Right lobe of liver (tissue), 6 donors: ENCODE results near the gene TUG1. TPM values are rescaled to one million over a fixed set of nuclear protein-coding genes. Genes with fewer than 3 reads are reported as not detected.
A peak's percentile ranks its signal among the peaks of the same experiment; 100 is the strongest.

Source experiments
- ATAC-seq, 4 donors: fragments of 200-7000 bp; cut with Tn5 transposase; one replicate each; pipeline ENCODE4 v1.9.1; 2020; ENCODE audit warnings: mild to moderate bottlenecking in 4 of 4, moderate library complexity in 4 of 4
- DNase-seq, 3 donors: peaks; one replicate each; pipeline ENCODE4 v3.0.0-alpha.2; 2020
- H3K27ac ChIP-seq, 3 donors: fragments of 200-600 bp; one replicate each; pipeline ENCODE4 v1.8.0; 2022
- H3K27me3 ChIP-seq, 2 donors: fragments of 200-600 bp; one replicate each; pipeline ENCODE4 v1.8.0; 2022
- H3K36me3 ChIP-seq, 4 donors: fragments of 200-600 bp; sonication (generic) in 1 of 4; one replicate each; pipeline versions ENCODE4 v1.5.1 to v1.8.0; 2017 to 2022; ENCODE audit warnings: control low read depth in 1 of 4
- H3K4me1 ChIP-seq, 4 donors: fragments of 200-600 bp; sonication (generic) in 1 of 4; one replicate each; pipeline versions ENCODE4 v1.5.1 to v1.8.0; 2017 to 2022; ENCODE audit warnings: control low read depth in 1 of 4
- H3K4me3 ChIP-seq, 3 donors: fragments of 200-600 bp; one replicate each; pipeline ENCODE4 v1.8.0; 2022
- H3K9me3 ChIP-seq, 4 donors: fragments of 200-600 bp; sonication (generic) in 1 of 4; one replicate each; pipeline versions ENCODE4 v1.5.1 to v1.8.0; 2017 to 2022; ENCODE audit warnings: control low read depth in 1 of 4
- CTCF ChIP-seq, 4 donors: fragments of 200-600 bp in 3 of 4; fragments of 450-650 bp in 1 of 4; IDR thresholded peaks; one replicate each; pipeline versions ENCODE4 v1.5.1 to v1.8.0; 2016 to 2022; ENCODE audit warnings: antibody characterized with exemption in 4 of 4, mild to moderate bottlenecking in 2 of 4
- POLR2A ChIP-seq: fragments of 450-650 bp; IDR thresholded peaks from one replicate; pipeline ENCODE4 v1.6.1; 2017; ENCODE audit warnings: antibody characterized with exemption, mild to moderate bottlenecking
- WGBS: methylation state at CpG from one replicate; pipeline ENCODE4 v1.1.6; 2018; ENCODE audit warnings: low coverage, low lambda C conversion rate; ENCODE audit not compliant: insufficient coverage; ENCODE audit errors: missing lambda C conversion rate; 5-methylcytosine and 5-hydroxymethylcytosine counted together
- intact Hi-C, 2 donors: fragments of 100-400 bp; cut with DNase I; formaldehyde crosslinking; loops; one replicate each; pipeline versions ENCODE4 v1.11.2 to v1.14.1; 2022
- long read RNA-seq: library from polyadenylated mRNA; unstranded; transcript quantifications from one replicate; pipeline ENCODE4 v2.0.0, GENCODE V29; 2019
- total RNA-seq, 6 experiments: library from RNA; depleted of rRNA in 2 of 6; stranded (reverse); fragments of >200 nt in 2 of 6; fragmentation: NEBNext Ultra II Directional in 3 of 6; extraction: Animal tissue kit (Norgen Biotek cat#: 25700) in 3 of 6; gene quantifications; one replicate each; pipeline versions ENCODE4 v1.1.0 to v1.2.4, GENCODE V29; 2016 to 2023
- donor health status: DM: no; HTN: yes; CAD: no.
- donor health status: DM: no; HTN: no; CAD: no.
- donor health status: DM: no; HTN: no; CAD: no.
- donor health status: DM: no; HTN: yes; CAD: no.
- donor health status: DM: no; HTN: yes; CAD: no.

The TUG1 gene
- 10 to 100 TPM; 20.0 to 28.1 (median 22.7) TPM for total RNA-seq
- long read RNA-seq, full-length matches to known transcripts = 1 of 3 reads
- long read RNA-seq, partial matches to known transcripts = 0 of 3 reads
- long read RNA-seq, other reads (novel, unspliced or antisense) = 2 of 3 reads

- peak within 1 kb of the TSS; percentile 74 to 86 (median 80) for H3K4me3 ChIP-seq
- intact Hi-C loops = no loop called here
- ATAC-seq (peak; percentile 94 to 96 (median 94)), DNase-seq (peak; percentile 99)
- 0% methylated on average over 1 of the region's 67 CpGs for WGBS
- H3K36me3 ChIP-seq = peaks cover 0 to 15% (median 9%) of the 10 kb centered on the region in 4 donors
- peaks cover 0 to 28% (median 4%) of the 10 kb centered on the region in 4 donors for H3K4me1 ChIP-seq
- no peaks in the 10 kb centered on the region for H3K9me3 ChIP-seq
- peak within 1 kb of the TSS; percentile 86 to 95 (median 89) for H3K27ac ChIP-seq
- no peaks in the 10 kb centered on the region for H3K27me3 ChIP-seq
- TF ChIP-seq CTCF (IDR thresholded peaks at IDR 0.05) = no peak
- peak; percentile 83 for TF ChIP-seq POLR2A
Measured at GRCh38 chr22:30968924-30969531, at the start of gene TUG1. TUG1 (plus strand) TSS chr22:30969265.

- intact Hi-C loops = loop anchor here (10.0 kb wide), 2 partner anchors 155 to 295 kb away; no protein-coding TSS in a partner anchor
- H3K4me3 ChIP-seq = no peak overlapping the region
- H3K4me1 ChIP-seq = peaks cover 0 to 3% (median 0%) of the 10 kb centered on the region in 4 donors
- 77% methylated on average over 7 of the region's 7 CpGs for WGBS
- no peak for DNase-seq
- TF ChIP-seq POLR2A (no peak), CTCF (IDR thresholded peaks at IDR 0.05) (no peak)
- H3K9me3 ChIP-seq = peaks cover 0 to 13% (median 0%) of the 10 kb centered on the region in 4 donors
- no peak overlapping the region for H3K27ac ChIP-seq
- ATAC-seq = no peak
- no peaks in the 10 kb centered on the region for H3K27me3 ChIP-seq
- no peaks in the 10 kb centered on the region for H3K36me3 ChIP-seq
Measured at GRCh38 chr22:30919973-30920372, 49.1 kb upstream of the TUG1 start.

- Histone ChIP-seq H3K27ac (no peak overlapping the region), H3K27me3 (no peaks in the 10 kb centered on the region), H3K9me3 (peaks cover 0 to 8% (median 0%) of the 10 kb centered on the region in 4 donors), H3K4me1 (peaks cover 0 to 3% (median 0%) of the 10 kb centered on the region in 4 donors), H3K4me3 (no peak overlapping the region), H3K36me3 (no peaks in the 10 kb centered on the region)
- WGBS = 0% methylated on average over 9 of the region's 9 CpGs
- peak; percentile 75 to 81 (median 79) for ATAC-seq
- peak; percentile 78 to 97 (median 94) for TF ChIP-seq CTCF (IDR thresholded peaks at IDR 0.05)
- no peak for TF ChIP-seq POLR2A
- intact Hi-C loops = loop anchor here (10.0 kb wide), 2 partner anchors 156 to 296 kb away; no protein-coding TSS in a partner anchor
- DNase-seq = peak; percentile 76 to 81 (median 78)
Measured at GRCh38 chr22:30920407-30920806, 48.7 kb upstream of the TUG1 start.

GRCh38 chr22:30921108-30921507, 48.0 kb upstream of the TUG1 start:
- ATAC-seq (peak in 1 of 4 donors; percentile 12), DNase-seq (peak in 1 of 3 donors; percentile 16)
- no peaks in the 10 kb centered on the region for H3K27me3 ChIP-seq
- H3K9me3 ChIP-seq = peaks cover 0 to 1% (median 0%) of the 10 kb centered on the region in 4 donors
- H3K4me3 ChIP-seq = peak overlapping the region; percentile 33 to 48 (median 42)
- no peak for TF ChIP-seq POLR2A
- no peaks in the 10 kb centered on the region for H3K36me3 ChIP-seq
- 47% methylated on average over 6 of the region's 6 CpGs for WGBS
- H3K4me1 ChIP-seq = peaks cover 0 to 3% (median 0%) of the 10 kb centered on the region in 4 donors
- no peak overlapping the region for H3K27ac ChIP-seq
- intact Hi-C loops = loop anchor here (10.0 kb wide), 2 partner anchors 156 to 296 kb away; no protein-coding TSS in a partner anchor

GRCh38 chr22:30922151-30922611, 46.9 kb upstream of the TUG1 start:
- ATAC-seq (peak; percentile 52 to 77 (median 66)), DNase-seq (peak; percentile 69 to 85 (median 77))
- no peak for TF ChIP-seq POLR2A
- TF ChIP-seq CTCF (IDR thresholded peaks at IDR 0.05) = no peak
- Histone ChIP-seq H3K27ac (peak overlapping the region in 2 of 3 donors; percentile 27 to 29), H3K9me3 (no peaks in the 10 kb centered on the region), H3K36me3 (peaks cover 0 to 7% (median 3%) of the 10 kb centered on the region in 4 donors), H3K27me3 (no peaks in the 10 kb centered on the region), H3K4me3 (peak overlapping the region; percentile 33 to 48 (median 42)), H3K4me1 (peaks cover 0 to 3% (median 0%) of the 10 kb centered on the region in 4 donors)
- intact Hi-C loops = loop anchor here (10.0 kb wide), 2 partner anchors 157 to 297 kb away; no protein-coding TSS in a partner anchor
- 54% methylated on average over 7 of the region's 34 CpGs for WGBS
